ENCODE measurements around the gene RNF157.

The RNF157 gene

DNA sequence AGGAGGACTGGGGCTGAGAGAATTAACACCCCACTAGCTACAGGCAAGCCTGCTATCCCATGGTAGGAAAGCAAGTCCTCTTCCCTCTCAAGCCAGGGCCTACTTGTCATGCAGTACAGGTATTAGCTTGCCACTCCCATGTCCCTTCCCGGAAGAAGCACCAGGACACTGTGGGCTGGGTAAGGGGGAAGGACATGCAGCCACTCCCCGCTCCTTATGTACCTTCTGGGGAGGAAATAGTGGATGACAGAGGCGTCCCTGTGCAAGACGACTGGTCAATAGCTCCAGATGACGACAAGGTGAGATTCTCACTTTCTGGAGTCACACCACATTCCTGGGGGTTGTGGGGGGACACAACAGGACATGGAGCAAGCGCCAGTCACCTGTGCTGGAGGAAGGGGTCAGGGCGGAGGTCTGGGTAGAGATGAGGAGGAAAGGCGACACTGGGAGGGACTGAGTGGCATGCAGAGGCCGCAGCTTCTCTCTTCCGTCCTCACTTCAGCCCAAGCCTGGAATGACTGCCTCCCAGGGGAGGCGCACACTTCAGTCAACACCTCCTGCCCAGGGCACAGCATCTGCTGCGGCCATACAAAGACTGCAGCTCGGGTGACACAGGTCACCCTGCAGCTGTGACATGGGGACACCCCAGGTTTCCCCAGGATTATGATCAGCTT lies 84.2 kb downstream of the RNF157 start:
- DNase-seq (ENCODE audit: insufficient read length), result no peak
- TF ChIP-seq POLR2A (IDR thresholded peaks at IDR 0.05; ENCODE audit: low read depth, low read length) (no peak), TAF1 (IDR thresholded peaks at IDR 0.05; ENCODE audit: borderline replicate concordance, low read depth, low read length) (no peak), POLR2AphosphoS5 (IDR thresholded peaks at IDR 0.05; ENCODE audit: low read depth, low read length) (no peak)
- FAIRE-seq, result no peak

DNA sequence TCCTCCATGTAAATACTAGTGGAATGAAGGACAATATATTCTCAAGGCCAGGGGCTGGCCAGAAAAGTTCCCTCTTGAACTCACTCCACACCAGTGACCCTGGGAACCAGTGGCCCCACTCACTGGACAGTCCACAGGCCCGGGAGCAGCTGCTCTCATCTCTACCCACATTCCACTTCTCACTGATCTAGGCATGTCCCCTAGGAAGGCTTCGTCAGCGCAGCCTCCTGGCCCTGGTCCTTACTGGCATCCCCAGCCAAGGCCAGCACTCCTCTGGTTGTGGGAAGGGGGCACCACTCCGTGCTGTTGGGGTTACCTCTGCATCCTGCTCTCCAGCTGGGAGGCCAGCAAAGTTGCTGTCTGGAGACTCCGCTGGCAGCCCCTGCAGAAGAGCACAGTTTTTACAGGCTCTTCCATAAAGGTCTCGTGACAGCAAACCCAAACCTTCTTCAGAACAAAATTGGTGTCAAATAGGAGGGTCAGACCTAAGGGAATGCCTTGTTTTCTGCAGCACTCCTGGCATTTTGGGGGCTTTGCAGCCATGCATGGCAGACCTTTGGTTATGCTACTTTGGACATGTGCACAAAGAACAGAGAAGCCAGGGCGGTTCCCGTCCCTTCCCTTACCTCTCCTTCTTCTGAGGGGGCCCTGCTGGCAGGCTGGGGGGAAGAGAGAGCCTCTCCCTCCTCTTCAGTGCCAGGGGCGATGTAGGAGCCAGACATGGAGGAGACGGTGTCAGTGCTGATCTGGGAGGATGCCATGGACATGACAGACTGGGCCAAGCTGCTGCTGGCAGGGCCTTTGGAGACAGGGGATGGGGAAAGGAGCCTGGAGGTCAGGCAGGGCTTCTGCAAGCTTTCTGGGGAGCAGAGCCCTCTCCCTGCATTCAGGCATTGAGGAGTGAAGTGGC lies 85.1 kb downstream of the RNF157 start:
- FAIRE-seq, result no peak
- DNase-seq (ENCODE audit: insufficient read length), result no peak
- TF ChIP-seq TAF1 (IDR thresholded peaks at IDR 0.05; ENCODE audit: borderline replicate concordance, low read depth, low read length) (no peak), POLR2AphosphoS5 (IDR thresholded peaks at IDR 0.05; ENCODE audit: low read depth, low read length) (no peak), POLR2A (IDR thresholded peaks at IDR 0.05; ENCODE audit: low read depth, low read length) (no peak)

DNA sequence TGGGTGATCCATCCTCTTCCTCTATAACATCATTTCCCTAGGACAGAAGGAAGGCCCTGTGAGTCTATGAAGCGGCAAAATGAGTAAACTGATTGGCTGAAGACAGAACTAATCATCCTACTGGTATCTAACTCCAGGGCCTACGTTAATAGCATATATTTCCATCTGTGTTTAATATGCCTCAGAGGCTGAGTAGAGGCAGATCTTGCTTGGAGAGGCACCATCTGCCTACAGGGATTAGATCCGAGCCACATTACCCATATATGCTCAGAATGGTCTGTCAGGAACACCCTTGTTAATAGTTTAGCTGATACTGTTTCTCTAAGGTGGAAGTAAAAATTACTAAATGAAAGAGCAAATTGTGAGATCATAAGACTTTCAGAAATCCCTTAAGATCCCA lies 86.0 kb downstream of the RNF157 start:
- TF ChIP-seq POLR2AphosphoS5 (IDR thresholded peaks at IDR 0.05; ENCODE audit: low read depth, low read length) (no peak), TAF1 (IDR thresholded peaks at IDR 0.05; ENCODE audit: borderline replicate concordance, low read depth, low read length) (no peak), POLR2A (IDR thresholded peaks at IDR 0.05; ENCODE audit: low read depth, low read length) (no peak)
- FAIRE-seq, result no peak

DNA sequence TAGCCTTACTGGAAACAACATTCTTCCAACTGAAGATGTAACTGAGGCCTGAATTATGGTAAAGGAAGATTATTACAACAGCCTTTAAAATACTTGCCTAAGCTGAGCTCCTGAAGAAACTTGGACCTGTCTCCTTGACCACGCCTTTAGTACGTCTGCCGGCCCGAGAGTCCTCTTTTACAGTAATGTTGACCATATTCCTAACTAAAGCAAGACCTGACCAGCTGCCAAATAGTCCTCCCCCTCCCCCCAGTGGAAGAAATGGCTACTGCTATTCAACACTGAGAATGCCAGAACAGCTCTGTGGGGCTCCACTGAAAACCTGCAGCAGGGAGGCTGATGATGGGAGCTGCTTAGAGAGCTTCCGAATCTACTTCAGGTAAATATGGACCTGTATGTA lies 86.7 kb downstream of the RNF157 start:
- FAIRE-seq (no peak), DNase-seq (ENCODE audit: insufficient read length) (no peak)
- TF ChIP-seq POLR2A (IDR thresholded peaks at IDR 0.05; ENCODE audit: low read depth, low read length), result no peak
- no peak for TF ChIP-seq POLR2AphosphoS5 (IDR thresholded peaks at IDR 0.05; ENCODE audit: low read depth, low read length)
- TF ChIP-seq TAF1 (IDR thresholded peaks at IDR 0.05; ENCODE audit: borderline replicate concordance, low read depth, low read length), result no peak

More for the DNA sequence above, 86.0 kb downstream of the RNF157 start:
- no peak for DNase-seq (ENCODE audit: insufficient read length)

DNA sequence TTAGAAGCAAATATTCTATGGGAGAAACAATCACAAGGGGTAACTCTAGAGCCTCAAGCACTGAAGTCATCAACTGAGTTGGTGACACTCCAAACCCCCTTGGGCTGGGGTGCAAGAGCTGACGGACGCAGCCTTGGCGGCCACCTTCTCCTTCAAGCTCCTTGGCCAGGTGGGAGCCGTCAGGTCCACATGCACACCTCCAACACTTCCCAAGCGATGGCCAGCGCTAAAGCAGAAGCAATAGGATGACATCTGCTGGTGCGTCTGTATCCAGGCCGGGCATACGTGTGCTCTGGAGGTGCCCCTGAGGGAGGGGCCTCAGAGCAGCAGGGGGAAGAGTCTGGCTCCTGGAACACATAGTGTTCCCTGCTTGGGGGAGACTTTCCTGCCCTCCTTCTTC lies 87.1 kb downstream of the RNF157 start:
- TF ChIP-seq TAF1 (IDR thresholded peaks at IDR 0.05; ENCODE audit: borderline replicate concordance, low read depth, low read length) (no peak), POLR2AphosphoS5 (IDR thresholded peaks at IDR 0.05; ENCODE audit: low read depth, low read length) (no peak), POLR2A (IDR thresholded peaks at IDR 0.05; ENCODE audit: low read depth, low read length) (no peak)
- DNase-seq (ENCODE audit: insufficient read length) (no peak), FAIRE-seq (no peak)

DNA sequence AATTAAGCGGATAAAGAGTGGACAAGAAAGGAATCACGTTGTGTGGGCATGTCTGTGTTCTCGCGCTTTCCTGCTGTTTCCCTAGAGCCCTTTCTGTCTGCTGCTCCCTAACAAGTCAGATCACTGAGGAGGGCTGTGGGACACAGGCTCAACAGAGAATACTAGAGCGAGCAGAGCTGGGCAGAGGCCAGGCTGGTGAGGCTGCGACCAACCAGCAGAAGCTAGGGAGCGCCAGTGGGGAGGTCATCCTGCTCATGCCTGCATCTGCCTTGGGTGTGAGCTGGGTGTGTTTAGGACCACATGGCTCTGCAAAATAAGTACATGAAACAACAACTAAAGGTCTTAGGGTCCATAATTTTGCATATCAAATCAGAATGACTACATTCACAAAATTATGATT lies 87.7 kb downstream of the RNF157 start:
- no peak for TF ChIP-seq TAF1 (IDR thresholded peaks at IDR 0.05; ENCODE audit: borderline replicate concordance, low read depth, low read length)
- no peak for TF ChIP-seq POLR2A (IDR thresholded peaks at IDR 0.05; ENCODE audit: low read depth, low read length)
- no peak for TF ChIP-seq POLR2AphosphoS5 (IDR thresholded peaks at IDR 0.05; ENCODE audit: low read depth, low read length)
- FAIRE-seq (no peak), DNase-seq (ENCODE audit: insufficient read length) (no peak)

DNA sequence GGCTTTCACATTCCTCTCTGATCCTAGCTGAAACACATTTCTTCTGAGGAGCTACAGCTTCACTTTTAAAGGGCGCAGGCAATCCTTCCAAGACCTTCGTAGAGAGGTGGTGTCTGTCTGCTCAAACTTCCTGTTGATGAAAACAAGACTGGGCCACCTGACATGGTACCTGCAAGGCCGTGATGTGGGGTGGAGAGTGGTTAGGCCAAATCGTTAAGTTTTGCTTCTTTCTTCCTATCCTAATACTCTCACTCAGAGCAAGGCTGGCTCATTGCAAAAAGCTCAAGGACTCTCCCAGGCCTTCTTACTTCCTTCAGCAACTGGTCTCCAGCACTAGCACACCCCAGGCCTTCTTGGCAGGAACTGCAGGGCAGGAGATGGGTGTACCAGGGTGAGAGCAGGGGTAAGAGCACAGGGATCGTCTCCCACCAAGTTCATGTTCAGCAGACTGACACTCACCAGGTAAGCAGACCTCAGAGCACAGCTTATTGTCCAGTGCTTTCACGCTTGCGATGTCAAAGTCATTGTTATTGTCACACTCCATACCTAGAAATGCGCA lies 88.3 kb downstream of the RNF157 start:
- FAIRE-seq, result no peak
- no peak for DNase-seq (ENCODE audit: insufficient read length)
- TF ChIP-seq TAF1 (IDR thresholded peaks at IDR 0.05; ENCODE audit: borderline replicate concordance, low read depth, low read length) (no peak), POLR2AphosphoS5 (IDR thresholded peaks at IDR 0.05; ENCODE audit: low read depth, low read length) (no peak), POLR2A (IDR thresholded peaks at IDR 0.05; ENCODE audit: low read depth, low read length) (no peak)

DNA sequence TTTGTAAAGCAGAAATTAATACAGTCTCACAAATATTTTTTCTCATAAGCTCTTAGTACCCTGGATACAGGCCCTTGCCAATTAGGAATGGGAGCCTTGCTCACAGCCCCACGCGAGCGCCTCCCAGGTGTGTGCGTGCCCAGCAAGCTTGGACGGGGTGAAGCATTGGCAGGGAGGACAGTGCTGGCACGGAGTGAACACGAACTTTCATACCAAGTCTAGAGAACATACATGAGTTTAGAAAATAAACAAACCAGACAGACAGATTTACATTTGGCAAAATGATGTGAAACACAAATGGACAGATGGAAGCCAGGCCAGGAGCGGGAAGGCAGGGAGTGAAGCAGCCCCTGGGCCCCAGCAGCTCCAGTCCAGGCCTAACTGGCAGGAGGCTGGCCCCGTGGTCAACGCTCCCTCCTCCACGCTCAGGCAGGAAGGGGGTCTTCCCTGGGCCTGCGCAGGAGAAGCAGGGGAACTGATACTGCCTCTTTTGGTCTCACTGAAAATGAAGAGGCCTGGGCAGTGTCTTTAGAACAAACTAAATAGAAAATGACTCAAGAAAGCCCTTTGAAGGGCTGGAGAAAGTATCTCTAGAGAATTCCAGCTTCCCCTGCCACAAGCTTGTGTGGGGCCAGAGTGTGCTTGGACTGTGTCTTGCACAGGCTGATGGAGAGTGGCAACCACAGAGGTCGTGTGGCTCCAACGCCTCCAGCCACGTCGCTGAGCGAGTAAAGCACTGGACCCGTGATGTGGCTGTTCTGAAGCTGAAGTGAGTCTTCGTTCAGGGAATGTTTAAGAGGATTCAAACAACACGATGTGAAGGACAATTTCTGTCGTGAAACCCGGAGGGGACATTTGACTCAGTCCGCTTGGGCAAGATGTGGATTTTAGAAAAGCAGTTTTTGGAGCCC lies 89.3 kb downstream of the RNF157 start:
- no peak for TF ChIP-seq POLR2AphosphoS5 (IDR thresholded peaks at IDR 0.05; ENCODE audit: low read depth, low read length)
- no peak for TF ChIP-seq TAF1 (IDR thresholded peaks at IDR 0.05; ENCODE audit: borderline replicate concordance, low read depth, low read length)
- no peak for TF ChIP-seq POLR2A (IDR thresholded peaks at IDR 0.05; ENCODE audit: low read depth, low read length)
- FAIRE-seq (no peak), DNase-seq (ENCODE audit: insufficient read length) (no peak)

DNA sequence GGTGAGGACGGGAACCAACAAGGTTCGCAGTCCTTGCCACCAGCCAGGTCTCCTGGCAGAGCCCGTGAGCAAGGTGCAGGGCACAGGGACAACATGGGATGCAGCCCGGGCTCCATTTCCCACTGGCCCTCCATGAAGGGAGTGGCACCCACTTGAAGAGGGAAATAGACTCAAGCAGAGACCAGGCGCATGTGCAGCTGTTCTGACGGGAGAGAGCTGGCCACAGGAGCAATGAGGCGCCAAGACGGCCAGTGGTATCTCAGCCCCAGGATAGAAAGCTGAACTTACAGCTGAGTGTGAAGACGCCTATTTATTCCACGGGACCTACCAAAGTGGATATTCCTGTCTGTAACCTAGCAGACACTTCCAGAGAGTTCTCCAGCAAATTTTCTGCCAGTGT lies 91.1 kb downstream of the RNF157 start:
- DNase-seq (ENCODE audit: insufficient read length) (no peak), FAIRE-seq (no peak)
- TF ChIP-seq TAF1 (IDR thresholded peaks at IDR 0.05; ENCODE audit: borderline replicate concordance, low read depth, low read length) (no peak), POLR2AphosphoS5 (IDR thresholded peaks at IDR 0.05; ENCODE audit: low read depth, low read length) (no peak), POLR2A (IDR thresholded peaks at IDR 0.05; ENCODE audit: low read depth, low read length) (no peak)

DNA sequence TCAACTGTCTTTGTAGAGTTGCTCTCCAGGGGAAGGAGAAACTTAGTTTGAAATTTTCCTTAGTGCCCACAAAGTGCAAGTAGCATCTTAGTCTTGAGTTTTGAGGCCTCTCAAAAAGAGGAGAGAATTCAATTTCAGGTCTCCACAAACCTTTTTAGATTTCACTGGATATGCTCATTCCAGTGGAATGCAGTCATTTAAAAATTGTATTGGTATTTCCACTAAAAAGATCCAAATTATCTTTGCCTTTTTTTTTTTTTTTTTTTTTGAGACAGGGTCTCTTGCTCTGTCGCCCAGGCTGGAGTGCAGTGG lies 92.3 kb downstream of the RNF157 start:
- no peak for TF ChIP-seq POLR2A (IDR thresholded peaks at IDR 0.05; ENCODE audit: low read depth, low read length)
- no peak for TF ChIP-seq TAF1 (IDR thresholded peaks at IDR 0.05; ENCODE audit: borderline replicate concordance, low read depth, low read length)
- TF ChIP-seq POLR2AphosphoS5 (IDR thresholded peaks at IDR 0.05; ENCODE audit: low read depth, low read length), result no peak
- DNase-seq (ENCODE audit: insufficient read length), result no peak
- FAIRE-seq, result no peak
